Endothelial cell (in vitro differentiated cells): ENCODE measurements around the gene ARHGEF38. TPM values are rescaled to one million over a fixed set of nuclear protein-coding genes. Genes with fewer than 3 reads are reported as not detected.

Experiments
- DNase-seq: peaks from one replicate; pipeline ENCODE4 v3.0.0; 2021; ENCODE audit warnings: low spot score
- H3K27ac Mint-ChIP-seq: one replicate; pipeline ENCODE4 v1.8.0; 2021; ENCODE audit warnings: mixed read lengths, inconsistent platforms; ENCODE audit not compliant: unreplicated experiment
- H3K27me3 Mint-ChIP-seq: one replicate; pipeline ENCODE4 v1.8.0; 2021; ENCODE audit warnings: mild to moderate bottlenecking, moderate library complexity, mixed read lengths, inconsistent platforms; ENCODE audit not compliant: unreplicated experiment
- H3K36me3 Mint-ChIP-seq: one replicate; pipeline ENCODE4 v1.8.0; 2021; ENCODE audit warnings: mild to moderate bottlenecking, low read depth, mixed read lengths, inconsistent platforms; ENCODE audit not compliant: unreplicated experiment
- H3K4me1 Mint-ChIP-seq: one replicate; pipeline ENCODE4 v1.8.0; 2021; ENCODE audit warnings: mild to moderate bottlenecking, mixed read lengths, inconsistent platforms; ENCODE audit not compliant: unreplicated experiment
- H3K4me3 Mint-ChIP-seq: one replicate; pipeline ENCODE4 v1.8.0; 2021; ENCODE audit warnings: mild to moderate bottlenecking, mixed read lengths, inconsistent platforms; ENCODE audit not compliant: unreplicated experiment
- H3K9me3 Mint-ChIP-seq: one replicate; pipeline ENCODE4 v1.8.0; 2021; ENCODE audit warnings: mixed read lengths, inconsistent platforms; ENCODE audit not compliant: unreplicated experiment
- total RNA-seq: library from RNA; stranded (reverse); fragmentation: NEBNext Ultra II Directional; extraction: Animal tissue kit (Norgen Biotek cat#: 25700); gene quantifications from one replicate; pipeline ENCODE4 v1.2.1, GENCODE V29; 2021; ENCODE audit not compliant: unreplicated experiment
- TF ChIP-seq, protein P1 (sequence below): fragments of 200-600 bp; sonication (generic); IDR thresholded peaks from one replicate; pipeline ENCODE4 v1.5.0; 2021; ENCODE audit warnings: antibody characterized with exemption; ENCODE audit not compliant: unreplicated experiment

Gene ARHGEF38
- total RNA-seq, 1 donor from 2014 or later, result not detected

- Mint-ChIP-seq H3K36me3 (no peaks in the 10 kb centered on the region), H3K27ac (no peak overlapping the region)
Measured at GRCh38 chr4:105509714-105510113, 42.7 kb upstream of the ARHGEF38 start.

DNA sequence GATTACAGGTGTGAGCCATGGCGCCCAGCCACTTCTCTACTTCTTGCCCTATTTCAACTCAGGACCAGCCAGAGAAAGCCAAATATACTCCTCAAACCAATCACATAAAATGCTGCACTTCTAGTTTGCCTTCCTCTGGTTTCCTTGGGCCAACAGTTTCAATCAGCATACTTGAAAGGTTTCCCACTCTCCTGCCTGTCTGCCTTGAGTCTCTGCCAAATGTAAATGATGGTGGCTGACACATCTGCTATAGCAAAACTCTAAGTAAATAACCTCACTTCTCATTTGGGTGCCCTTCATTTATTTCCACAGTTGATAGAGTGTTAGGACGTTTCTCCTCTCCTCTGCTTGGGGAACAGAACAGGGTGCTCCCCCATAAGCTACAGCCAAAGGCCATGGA lies 42.2 kb upstream of the ARHGEF38 start:
- Mint-ChIP-seq H3K36me3 (no peaks in the 10 kb centered on the region), H3K4me3 (no peak overlapping the region), H3K4me1 (no peaks in the 10 kb centered on the region), H3K27me3 (no peaks in the 10 kb centered on the region), H3K27ac (no peak overlapping the region), H3K9me3 (no peaks in the 10 kb centered on the region)
- DNase-seq, result no peak
- TF ChIP-seq, protein P1, sequence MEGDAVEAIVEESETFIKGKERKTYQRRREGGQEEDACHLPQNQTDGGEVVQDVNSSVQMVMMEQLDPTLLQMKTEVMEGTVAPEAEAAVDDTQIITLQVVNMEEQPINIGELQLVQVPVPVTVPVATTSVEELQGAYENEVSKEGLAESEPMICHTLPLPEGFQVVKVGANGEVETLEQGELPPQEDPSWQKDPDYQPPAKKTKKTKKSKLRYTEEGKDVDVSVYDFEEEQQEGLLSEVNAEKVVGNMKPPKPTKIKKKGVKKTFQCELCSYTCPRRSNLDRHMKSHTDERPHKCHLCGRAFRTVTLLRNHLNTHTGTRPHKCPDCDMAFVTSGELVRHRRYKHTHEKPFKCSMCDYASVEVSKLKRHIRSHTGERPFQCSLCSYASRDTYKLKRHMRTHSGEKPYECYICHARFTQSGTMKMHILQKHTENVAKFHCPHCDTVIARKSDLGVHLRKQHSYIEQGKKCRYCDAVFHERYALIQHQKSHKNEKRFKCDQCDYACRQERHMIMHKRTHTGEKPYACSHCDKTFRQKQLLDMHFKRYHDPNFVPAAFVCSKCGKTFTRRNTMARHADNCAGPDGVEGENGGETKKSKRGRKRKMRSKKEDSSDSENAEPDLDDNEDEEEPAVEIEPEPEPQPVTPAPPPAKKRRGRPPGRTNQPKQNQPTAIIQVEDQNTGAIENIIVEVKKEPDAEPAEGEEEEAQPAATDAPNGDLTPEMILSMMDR, result no peak

More at GRCh38 chr4:105509714-105510113, 42.7 kb upstream of the ARHGEF38 start:
- TF ChIP-seq, protein P1, result no peak
- H3K4me3 Mint-ChIP-seq, result no peak overlapping the region
- no peaks in the 10 kb centered on the region for H3K4me1 Mint-ChIP-seq
- H3K27me3 Mint-ChIP-seq, result no peaks in the 10 kb centered on the region
- no peaks in the 10 kb centered on the region for H3K9me3 Mint-ChIP-seq
- DNase-seq, result no peak

DNA sequence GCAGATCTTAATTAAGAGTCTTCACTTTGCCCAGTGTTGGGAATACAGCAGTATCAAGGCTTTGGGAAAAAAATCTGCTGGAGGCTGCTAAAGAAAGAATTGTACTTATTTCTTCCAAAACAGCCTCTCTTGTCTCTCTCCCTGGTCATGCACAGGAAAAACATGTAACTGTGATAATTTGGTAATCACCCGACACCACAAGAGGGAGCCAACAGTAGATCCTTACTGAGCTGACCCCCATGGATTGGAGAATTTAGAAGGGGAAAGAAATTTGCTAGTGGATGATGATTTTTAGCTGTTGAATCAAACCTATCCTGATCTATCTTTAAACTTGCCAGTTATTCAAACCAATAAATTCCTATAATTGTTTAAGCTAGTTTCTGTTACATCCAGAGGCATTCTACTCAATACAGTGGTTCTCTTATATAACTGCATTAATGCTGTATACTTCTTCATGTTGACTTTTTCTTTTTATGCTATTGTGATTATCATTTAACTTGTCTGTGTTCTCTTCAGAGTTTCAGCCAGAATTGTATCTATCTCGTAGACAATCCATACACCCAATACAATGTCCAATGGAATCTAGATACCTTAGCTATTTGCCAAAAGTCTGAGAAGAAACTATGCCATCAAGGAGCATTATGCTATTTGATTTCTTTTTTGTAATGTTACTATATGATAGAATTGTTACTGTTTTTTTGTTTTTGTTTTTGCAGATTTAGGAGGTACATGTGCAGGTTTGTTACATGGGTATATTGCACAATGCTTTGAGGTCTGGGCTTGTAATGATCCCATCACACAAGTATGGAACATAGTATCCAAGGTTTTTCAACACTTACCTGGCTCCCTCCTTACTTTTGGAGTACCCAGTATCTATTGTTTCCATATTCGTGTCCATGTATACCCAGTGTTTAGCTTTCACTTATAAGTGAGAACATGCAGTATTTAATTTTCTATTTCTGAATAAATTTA lies 31.3 kb upstream of the ARHGEF38 start:
- Mint-ChIP-seq H3K4me1 (no peaks in the 10 kb centered on the region), H3K9me3 (no peaks in the 10 kb centered on the region), H3K27me3 (no peaks in the 10 kb centered on the region), H3K36me3 (no peaks in the 10 kb centered on the region), H3K27ac (no peak overlapping the region), H3K4me3 (no peak overlapping the region)
- DNase-seq, result peak; percentile 60
- TF ChIP-seq, protein P1, result peak; percentile 67

DNA sequence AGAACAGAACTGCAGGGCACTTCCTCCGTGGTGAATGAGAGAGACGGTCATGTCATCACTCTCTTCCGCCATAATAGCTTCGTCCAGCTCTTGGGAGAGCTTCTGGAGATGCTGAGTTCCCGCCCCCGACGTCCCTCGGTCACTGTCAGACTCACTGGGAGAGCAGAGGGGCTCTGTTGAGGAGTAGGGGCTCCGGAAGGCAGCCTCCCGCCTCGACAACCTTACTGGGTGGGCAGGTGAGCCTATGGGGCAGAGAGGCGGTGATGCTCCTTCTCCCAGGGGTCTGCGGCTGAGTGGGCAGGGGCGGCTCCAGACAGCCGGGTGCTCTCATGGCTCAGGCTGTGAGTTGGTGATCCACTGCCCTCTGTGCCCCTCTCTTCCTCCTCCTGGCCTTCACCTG lies 25.8 kb upstream of the ARHGEF38 start:
- DNase-seq, result no peak
- no peaks in the 10 kb centered on the region for H3K9me3 Mint-ChIP-seq
- no peaks in the 10 kb centered on the region for H3K27me3 Mint-ChIP-seq
- H3K36me3 Mint-ChIP-seq, result no peaks in the 10 kb centered on the region
- TF ChIP-seq, protein P1, result no peak
- no peaks in the 10 kb centered on the region for H3K4me1 Mint-ChIP-seq
- no peak overlapping the region for H3K27ac Mint-ChIP-seq
- H3K4me3 Mint-ChIP-seq, result no peak overlapping the region

DNA sequence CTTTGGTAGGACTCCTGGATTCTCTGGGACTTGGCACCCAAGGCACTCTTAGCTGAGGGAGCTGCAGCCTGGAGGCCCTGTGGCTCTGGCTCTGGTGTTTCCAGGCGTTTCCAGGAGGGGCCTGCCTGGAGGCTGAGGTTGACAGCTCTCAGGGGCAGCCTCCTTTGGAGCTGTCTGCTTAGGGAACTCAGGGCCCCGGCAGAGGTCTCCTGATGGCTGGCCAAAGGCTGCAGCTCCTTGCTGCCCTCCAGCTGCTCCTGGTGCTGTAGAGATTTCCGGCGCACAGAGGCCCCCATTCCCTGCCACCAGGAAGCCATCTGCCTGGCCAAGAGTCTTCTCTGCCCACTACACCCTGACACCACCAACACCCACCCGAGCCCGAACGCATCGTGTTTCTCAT lies 25.3 kb upstream of the ARHGEF38 start:
- H3K36me3 Mint-ChIP-seq, result no peaks in the 10 kb centered on the region
- no peak overlapping the region for H3K27ac Mint-ChIP-seq
- no peak for DNase-seq
- H3K4me1 Mint-ChIP-seq, result no peaks in the 10 kb centered on the region
- H3K27me3 Mint-ChIP-seq, result no peaks in the 10 kb centered on the region
- H3K4me3 Mint-ChIP-seq, result no peak overlapping the region
- H3K9me3 Mint-ChIP-seq, result no peaks in the 10 kb centered on the region
- TF ChIP-seq, protein P1, result no peak
